Brain microvascular endothelial cell (primary cell): Measurements from ENCODE around the gene PTPRM.

Experiments
- DNase-seq: peaks from one replicate; pipeline ENCODE4 v3.0.0-alpha.2; 2020
- H3K27ac ChIP-seq: fragments of 250-450 bp; sonication (Bioruptor Pico); 2 replicates; pipeline ENCODE4 v1.5.1; 2020; ENCODE audit warnings: mild to moderate bottlenecking, moderate library complexity
- H3K27me3 ChIP-seq: fragments of 250-450 bp; sonication (Bioruptor Pico); replicated peaks from 2 replicates; pipeline ENCODE4 v1.5.1; 2020; ENCODE audit warnings: mild to moderate bottlenecking
- H3K36me3 ChIP-seq: fragments of 250-450 bp; sonication (Bioruptor Pico); replicated peaks from 2 replicates; pipeline ENCODE4 v1.5.1; 2020; ENCODE audit warnings: mild to moderate bottlenecking
- H3K4me3 ChIP-seq: 2 replicates; pipeline ENCODE4 v1.5.1; 2011; ENCODE audit warnings: low read depth, mild to moderate bottlenecking, control low read depth, low read length, moderate library complexity
- in situ Hi-C: cut with HindIII; loops from 2 replicates; pipeline ENCODE4 v1.10.0; 2017; ENCODE audit warnings: low sequenced_read_pairs, low pct_ligation_motif_present
- TF ChIP-seq, protein P1 (sequence below): IDR thresholded peaks from 2 replicates; pipeline ENCODE4 v1.5.1; 2011; ENCODE audit warnings: low read depth, mild to moderate bottlenecking, moderate library complexity, low read length, control low read depth, inconsistent platforms; ENCODE audit errors: missing control alignments

Gene PTPRM

GRCh38 chr18:8088626-8089025 lies 521.5 kb downstream of the PTPRM start:
- no peak for DNase-seq
- H3K27ac ChIP-seq, result no peak overlapping the region
- TF ChIP-seq, protein P1, sequence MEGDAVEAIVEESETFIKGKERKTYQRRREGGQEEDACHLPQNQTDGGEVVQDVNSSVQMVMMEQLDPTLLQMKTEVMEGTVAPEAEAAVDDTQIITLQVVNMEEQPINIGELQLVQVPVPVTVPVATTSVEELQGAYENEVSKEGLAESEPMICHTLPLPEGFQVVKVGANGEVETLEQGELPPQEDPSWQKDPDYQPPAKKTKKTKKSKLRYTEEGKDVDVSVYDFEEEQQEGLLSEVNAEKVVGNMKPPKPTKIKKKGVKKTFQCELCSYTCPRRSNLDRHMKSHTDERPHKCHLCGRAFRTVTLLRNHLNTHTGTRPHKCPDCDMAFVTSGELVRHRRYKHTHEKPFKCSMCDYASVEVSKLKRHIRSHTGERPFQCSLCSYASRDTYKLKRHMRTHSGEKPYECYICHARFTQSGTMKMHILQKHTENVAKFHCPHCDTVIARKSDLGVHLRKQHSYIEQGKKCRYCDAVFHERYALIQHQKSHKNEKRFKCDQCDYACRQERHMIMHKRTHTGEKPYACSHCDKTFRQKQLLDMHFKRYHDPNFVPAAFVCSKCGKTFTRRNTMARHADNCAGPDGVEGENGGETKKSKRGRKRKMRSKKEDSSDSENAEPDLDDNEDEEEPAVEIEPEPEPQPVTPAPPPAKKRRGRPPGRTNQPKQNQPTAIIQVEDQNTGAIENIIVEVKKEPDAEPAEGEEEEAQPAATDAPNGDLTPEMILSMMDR, result no peak
- H3K27me3 ChIP-seq, result no peaks in the 10 kb centered on the region
- in situ Hi-C loops, result no loop called here
- H3K36me3 ChIP-seq, result no peaks in the 10 kb centered on the region
- no peak overlapping the region for H3K4me3 ChIP-seq

DNA sequence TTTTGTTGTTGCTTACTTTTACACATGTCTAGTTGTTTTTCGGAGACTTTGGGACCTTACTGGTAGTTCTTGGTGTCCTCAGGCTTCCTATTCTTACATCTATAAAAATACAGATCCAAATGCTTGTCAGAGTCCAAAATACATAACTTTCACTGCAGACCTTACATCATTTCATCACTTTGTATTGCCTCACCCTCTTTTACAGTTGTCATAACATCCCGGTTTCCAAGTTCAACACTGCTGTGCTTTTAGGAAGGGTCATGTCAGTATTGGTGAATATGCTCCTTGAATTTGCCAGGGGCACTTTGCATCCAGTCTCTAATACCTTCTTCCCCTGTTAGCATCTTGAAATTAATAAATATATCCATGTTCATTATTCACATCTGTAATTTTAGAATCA lies 523.9 kb downstream of the PTPRM start:
- Histone ChIP-seq H3K36me3 (no peaks in the 10 kb centered on the region), H3K27me3 (no peaks in the 10 kb centered on the region), H3K4me3 (no peak overlapping the region), H3K27ac (no peak overlapping the region)
- TF ChIP-seq, protein P1, result no peak
- in situ Hi-C loops, result no loop called here
- no peak for DNase-seq

GRCh38 chr18:8095947-8096570 lies 528.9 kb downstream of the PTPRM start:
- in situ Hi-C loops, result no loop called here
- Histone ChIP-seq H3K4me3 (no peak overlapping the region), H3K27ac (no peak overlapping the region), H3K36me3 (no peaks in the 10 kb centered on the region), H3K27me3 (no peaks in the 10 kb centered on the region)
- no peak for DNase-seq
- TF ChIP-seq, protein P1, result no peak

DNA sequence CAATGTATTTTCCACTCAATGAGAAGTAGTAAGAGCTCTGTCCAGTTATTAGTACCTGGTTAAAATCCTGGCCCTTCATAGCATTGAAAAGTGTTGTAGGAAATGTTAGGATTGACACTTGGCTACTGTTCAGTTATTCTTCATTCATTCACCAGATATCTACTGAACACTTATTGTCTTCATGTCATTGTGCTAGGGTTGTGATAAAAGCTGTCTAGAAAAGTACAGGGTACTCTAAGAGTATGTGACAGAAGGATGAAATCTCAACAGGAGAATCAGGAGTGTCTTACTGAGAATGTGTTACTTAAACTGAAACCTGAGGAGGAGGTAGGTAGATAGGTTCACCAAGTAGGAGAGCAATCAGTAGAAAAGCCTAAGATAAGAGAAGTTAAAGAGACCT lies 530.3 kb downstream of the PTPRM start:
- Histone ChIP-seq H3K36me3 (no peaks in the 10 kb centered on the region), H3K27ac (no peak overlapping the region), H3K4me3 (no peak overlapping the region), H3K27me3 (no peaks in the 10 kb centered on the region)
- in situ Hi-C loops, result no loop called here
- TF ChIP-seq, protein P1, result no peak
- no peak for DNase-seq

DNA sequence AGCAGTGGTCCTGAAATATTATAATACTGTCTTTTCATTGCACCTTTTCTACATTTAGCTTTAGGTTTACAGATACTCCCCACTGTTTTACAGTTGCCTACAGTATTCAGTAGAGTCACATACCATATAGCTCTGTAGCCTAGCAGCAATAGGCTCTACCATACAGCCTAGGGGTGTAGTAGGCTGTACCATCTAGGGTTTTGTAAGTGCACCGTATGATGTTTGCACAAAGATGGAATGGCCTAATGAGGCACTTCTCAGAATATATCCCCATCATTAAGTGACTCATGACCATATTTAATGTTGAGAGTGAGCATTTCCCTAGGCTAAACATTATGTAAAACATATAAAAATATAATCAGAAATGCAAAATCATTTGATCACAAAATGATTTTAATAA lies 530.8 kb downstream of the PTPRM start:
- in situ Hi-C loops, result no loop called here
- TF ChIP-seq, protein P1, result no peak
- Histone ChIP-seq H3K4me3 (no peak overlapping the region), H3K36me3 (no peaks in the 10 kb centered on the region), H3K27ac (no peak overlapping the region), H3K27me3 (no peaks in the 10 kb centered on the region)
- no peak for DNase-seq

DNA sequence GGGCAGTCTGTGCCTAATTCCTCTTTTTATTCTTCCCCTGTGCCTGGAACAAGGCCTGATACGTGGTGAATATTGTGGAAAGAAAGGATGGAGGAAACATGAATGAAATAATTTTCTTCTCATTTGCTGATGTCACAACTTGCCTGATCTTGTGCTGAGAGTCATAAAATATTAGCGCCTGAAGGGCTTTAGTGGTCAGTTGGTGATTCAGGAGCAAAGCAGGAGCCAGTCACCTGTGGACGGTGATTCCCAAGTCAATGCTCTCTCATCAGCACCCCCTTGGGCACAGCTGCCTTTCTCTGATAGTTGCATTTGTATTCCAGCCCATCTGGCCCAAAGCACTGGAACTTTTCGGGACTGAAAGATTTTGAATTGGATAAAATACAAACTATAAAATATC lies 539.5 kb downstream of the PTPRM start:
- DNase-seq, result no peak
- Histone ChIP-seq H3K27me3 (no peaks in the 10 kb centered on the region), H3K4me3 (no peak overlapping the region), H3K36me3 (no peaks in the 10 kb centered on the region), H3K27ac (no peak overlapping the region)
- in situ Hi-C loops, result no loop called here
- TF ChIP-seq, protein P1, result no peak
